Peyer's patch (tissue), 4 donors: ENCODE results near the gene MMAA.

ENCODE experiments used
- CTCF ChIP-seq, 6 experiments: fragments of 450-650 bp in 4 of 6; fragments of 200-600 bp in 2 of 6; sonication (generic) in 1 of 6; IDR thresholded peaks; one replicate each; pipeline ENCODE4 v1.5.1; 2017 to 2019; ENCODE audit warnings: antibody characterized with exemption in 6 of 6, mild to moderate bottlenecking in 3 of 6, moderate library complexity in 1 of 6
- POLR2A ChIP-seq, 2 donors: fragments of 450-650 bp; IDR thresholded peaks; one replicate each; pipeline ENCODE4 v1.5.1; 2017; ENCODE audit warnings: antibody characterized with exemption in 2 of 2, mild to moderate bottlenecking in 2 of 2, moderate library complexity in 2 of 2

GRCh38 chr4:145690610-145691009, 71.4 kb downstream of the MMAA start:
- TF ChIP-seq CTCF (IDR thresholded peaks at IDR 0.05) = no peak
- no peak for TF ChIP-seq POLR2A (IDR thresholded peaks at IDR 0.05)
